ENCODE measurements around the gene ASIC2.

The ASIC2 gene

GRCh38 chr17:33112763-33113162, 180.3 kb downstream of the ASIC2 start:
- no peak for DNase-seq

- DNase-seq = no peak
Measured at GRCh38 chr17:33109336-33110072, 183.6 kb downstream of the ASIC2 start.

GRCh38 chr17:33106525-33107165, 186.4 kb downstream of the ASIC2 start:
- no peak for DNase-seq

GRCh38 chr17:33105911-33106310, 187.2 kb downstream of the ASIC2 start:
- DNase-seq = no peak

- no peak for DNase-seq
Measured at GRCh38 chr17:33099906-33100305, 193.2 kb downstream of the ASIC2 start.

- no peak for DNase-seq
Measured at GRCh38 chr17:33099252-33099651, 193.8 kb downstream of the ASIC2 start.

GRCh38 chr17:33097411-33097810, 195.7 kb downstream of the ASIC2 start:
- no peak for DNase-seq

GRCh38 chr17:33096161-33096560, 196.9 kb downstream of the ASIC2 start:
- no peak for DNase-seq

- no peak for DNase-seq
Measured at GRCh38 chr17:33091271-33091670, 201.8 kb downstream of the ASIC2 start.

- DNase-seq = no peak
Measured at GRCh38 chr17:33090806-33091205, 202.3 kb downstream of the ASIC2 start.

GRCh38 chr17:33086878-33087277, 206.2 kb downstream of the ASIC2 start:
- DNase-seq = no peak

GRCh38 chr17:33086041-33086440, 207.1 kb downstream of the ASIC2 start:
- DNase-seq = no peak

- DNase-seq = no peak
Measured at GRCh38 chr17:33085256-33085655, 207.8 kb downstream of the ASIC2 start.

GRCh38 chr17:33084755-33085154, 208.3 kb downstream of the ASIC2 start:
- DNase-seq = no peak

GRCh38 chr17:33082529-33083173, 210.4 kb downstream of the ASIC2 start:
- no peak for DNase-seq

GRCh38 chr17:33080091-33080490, 213.0 kb downstream of the ASIC2 start:
- no peak for DNase-seq

- DNase-seq = no peak
Measured at GRCh38 chr17:33079201-33079600, 213.9 kb downstream of the ASIC2 start.

- DNase-seq = no peak
Measured at GRCh38 chr17:33076979-33077378, 216.1 kb downstream of the ASIC2 start.

- no peak for DNase-seq
Measured at GRCh38 chr17:33073416-33073815, 219.7 kb downstream of the ASIC2 start.

- no peak for DNase-seq
Measured at GRCh38 chr17:33072421-33073161, 220.5 kb downstream of the ASIC2 start.

GRCh38 chr17:33071656-33072055, 221.4 kb downstream of the ASIC2 start:
- DNase-seq = no peak

GRCh38 chr17:33057564-33057963, 235.5 kb downstream of the ASIC2 start:
- no peak for DNase-seq

- no peak for DNase-seq
Measured at GRCh38 chr17:33056399-33057146, 236.5 kb downstream of the ASIC2 start.
